Measurements from ENCODE around the gene TUBB4A. TPM values are rescaled to one million over a fixed set of nuclear protein-coding genes. Genes with fewer than 3 reads are reported as not detected.

The TUBB4A gene
- total RNA-seq, 2 experiments from 2014 or later = 2.5 to 3.0 TPM

GRCh38 chr19:6531956-6532243 is 29.8 kb upstream of the TUBB4A start:
- POLR2A ChIA-PET = no interaction called here
- peaks cover 11% of the 10 kb centered on the region for H3K36me3 Mint-ChIP-seq (ENCODE audit: low read depth)
- CTCF ChIA-PET = no interaction called here
- H3K27me3 Mint-ChIP-seq = peaks cover 36% of the 10 kb centered on the region
- peaks cover 54% of the 10 kb centered on the region for H3K4me1 Mint-ChIP-seq
- no peak for DNase-seq
- H3K9me3 Mint-ChIP-seq = no peaks in the 10 kb centered on the region
- peak overlapping the region; percentile 79 for H3K4me3 Mint-ChIP-seq
- H3K27ac Mint-ChIP-seq = no peak overlapping the region

DNA sequence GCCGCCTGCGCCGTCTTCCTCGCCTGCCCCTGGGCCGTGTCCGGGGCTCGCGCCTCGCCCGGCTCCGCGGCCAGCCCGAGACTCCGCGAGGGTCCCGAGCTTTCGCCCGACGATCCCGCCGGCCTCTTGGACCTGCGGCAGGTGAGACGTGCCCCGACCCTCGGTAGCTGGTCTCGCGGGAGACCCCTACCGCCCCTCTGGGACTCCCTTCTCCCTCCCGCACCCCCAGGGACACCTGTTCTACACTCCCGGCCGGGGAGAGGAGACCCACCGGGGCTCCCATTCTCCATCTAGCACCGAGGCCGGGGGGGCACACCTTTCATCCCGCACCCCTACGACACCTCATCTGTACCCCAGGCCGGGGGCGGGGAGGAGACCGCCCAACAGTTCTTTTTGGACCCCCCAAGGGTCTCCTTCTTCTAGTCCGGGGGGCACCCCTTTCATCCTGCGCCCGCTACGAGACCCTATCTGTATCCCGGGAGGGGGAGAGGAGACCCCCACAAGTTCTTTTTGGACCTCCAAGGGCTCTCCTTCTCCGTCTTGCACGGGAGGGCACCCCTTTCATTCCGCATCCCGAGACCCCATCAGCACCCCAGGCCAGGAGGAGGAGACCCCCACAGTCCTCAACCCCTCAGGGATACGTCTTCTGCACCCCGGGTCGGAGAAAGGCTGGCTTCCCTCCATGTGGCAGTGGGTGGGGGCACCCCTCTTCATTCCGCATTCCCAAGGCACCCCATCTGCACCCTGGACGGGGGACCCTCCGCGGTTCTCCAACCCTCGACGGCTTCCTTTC is 29.2 kb upstream of the TUBB4A start:
- H3K4me3 Mint-ChIP-seq = peak overlapping the region; percentile 79
- ChIA-PET POLR2A (interaction anchor here (0.8 to 1.1 kb wide), 4 partner anchors 9 to 205 kb away, joined by 3 to 5 read pairs (median 4); no protein-coding TSS in a partner anchor), CTCF (interaction anchor here (0.8 to 1.2 kb wide), 2 partner anchors 11 to 15 kb away, joined by 3 read pairs; no protein-coding TSS in a partner anchor)
- DNase-seq = no peak
- peaks cover 49% of the 10 kb centered on the region for H3K4me1 Mint-ChIP-seq
- peaks cover 11% of the 10 kb centered on the region for H3K36me3 Mint-ChIP-seq (ENCODE audit: low read depth)
- no peak overlapping the region for H3K27ac Mint-ChIP-seq
- H3K9me3 Mint-ChIP-seq = no peaks in the 10 kb centered on the region
- H3K27me3 Mint-ChIP-seq = peaks cover 36% of the 10 kb centered on the region

- CTCF ChIA-PET = interaction anchor here (0.8 to 1.2 kb wide), 2 partner anchors 11 to 14 kb away, joined by 3 read pairs; no protein-coding TSS in a partner anchor
- DNase-seq = peak; percentile 85
- H3K36me3 Mint-ChIP-seq (ENCODE audit: low read depth) = peaks cover 6% of the 10 kb centered on the region
- peaks cover 36% of the 10 kb centered on the region for H3K27me3 Mint-ChIP-seq
- POLR2A ChIA-PET = interaction anchor here (0.8 to 1.1 kb wide), 4 partner anchors 9 to 206 kb away, joined by 3 to 5 read pairs (median 4); no protein-coding TSS in a partner anchor
- peak within 1 kb of the TSS; percentile 79 for H3K4me3 Mint-ChIP-seq
- H3K9me3 Mint-ChIP-seq = no peaks in the 10 kb centered on the region
- peaks cover 41% of the 10 kb centered on the region for H3K4me1 Mint-ChIP-seq
- H3K27ac Mint-ChIP-seq = no peak within 1 kb of the TSS
Observed at GRCh38 chr19:6530386-6531162, 28.5 kb upstream of the TUBB4A start, which contains the start of gene TNFSF9. Gene TNFSF9, plus strand, starts transcription at chr19:6531026. Its CDS starts 11 bp downstream, at chr19:6531037.

DNA sequence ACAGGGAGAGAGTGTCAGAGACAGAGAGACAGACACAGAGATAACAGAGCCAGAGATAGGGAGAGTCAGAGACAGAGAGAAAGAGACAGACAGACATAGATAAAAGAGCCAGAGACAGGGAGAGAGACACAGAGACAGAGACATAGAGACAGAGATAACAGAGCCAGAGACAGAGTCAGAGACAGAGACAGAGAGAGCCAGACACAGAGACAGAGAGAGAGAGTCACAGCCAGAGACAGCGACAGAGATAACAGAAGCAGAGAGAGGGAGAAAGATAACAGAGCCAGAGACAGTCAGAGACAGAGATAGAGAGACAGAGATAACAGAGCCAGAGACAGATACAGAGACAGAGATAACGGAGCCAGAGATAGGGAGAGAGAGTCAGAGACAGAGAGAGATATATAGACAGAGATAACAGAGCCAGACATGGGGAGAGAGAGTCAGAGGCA is 27.9 kb upstream of the TUBB4A start:
- Mint-ChIP-seq H3K4me1 (peaks cover 38% of the 10 kb centered on the region), H3K9me3 (no peaks in the 10 kb centered on the region), H3K27ac (no peak overlapping the region), H3K27me3 (peaks cover 36% of the 10 kb centered on the region), H3K36me3 (ENCODE audit: low read depth) (peaks cover 4% of the 10 kb centered on the region), H3K4me3 (peak overlapping the region; percentile 79)
- ChIA-PET CTCF (interaction anchor here (1.2 kb wide), 1 partner anchor 10 kb away, joined by 3 read pairs; no protein-coding TSS in a partner anchor), POLR2A (no interaction called here)
- DNase-seq = no peak

DNA sequence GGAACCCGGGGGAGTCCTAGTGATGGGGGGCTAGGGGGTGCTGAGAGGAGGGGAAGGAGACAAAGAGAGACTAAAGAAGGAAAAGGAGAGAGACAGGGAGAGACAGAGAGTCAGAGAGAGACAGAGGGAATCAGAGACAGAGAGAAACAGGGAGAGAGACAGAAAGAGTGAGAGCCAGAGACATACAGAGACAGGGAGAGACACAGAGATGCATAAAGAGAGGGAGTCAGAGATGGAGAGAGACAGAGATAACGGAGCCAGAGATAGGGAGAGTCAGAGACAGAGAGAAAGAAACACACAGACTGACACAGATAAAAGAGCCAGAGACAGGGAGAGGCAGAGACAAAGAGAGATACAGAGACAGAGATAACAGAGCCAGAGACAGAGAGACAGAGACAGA is 27.2 kb upstream of the TUBB4A start:
- POLR2A ChIA-PET = no interaction called here
- Mint-ChIP-seq H3K4me3 (peak overlapping the region; percentile 79), H3K27ac (no peak overlapping the region), H3K4me1 (peaks cover 38% of the 10 kb centered on the region), H3K27me3 (peaks cover 36% of the 10 kb centered on the region), H3K9me3 (no peaks in the 10 kb centered on the region), H3K36me3 (ENCODE audit: low read depth) (peaks cover 4% of the 10 kb centered on the region)
- CTCF ChIA-PET = no interaction called here
- DNase-seq = no peak

GRCh38 chr19:6528544-6529121 is 26.5 kb upstream of the TUBB4A start:
- no peak for DNase-seq
- no peak overlapping the region for H3K27ac Mint-ChIP-seq
- POLR2A ChIA-PET = no interaction called here
- H3K9me3 Mint-ChIP-seq = no peaks in the 10 kb centered on the region
- H3K4me3 Mint-ChIP-seq = no peak overlapping the region
- CTCF ChIA-PET = no interaction called here
- peaks cover 4% of the 10 kb centered on the region for H3K36me3 Mint-ChIP-seq (ENCODE audit: low read depth)
- H3K4me1 Mint-ChIP-seq = peaks cover 34% of the 10 kb centered on the region
- peaks cover 36% of the 10 kb centered on the region for H3K27me3 Mint-ChIP-seq

- no peak for DNase-seq
- POLR2A ChIA-PET = no interaction called here
- Mint-ChIP-seq H3K36me3 (ENCODE audit: low read depth) (peaks cover 4% of the 10 kb centered on the region), H3K9me3 (no peaks in the 10 kb centered on the region), H3K4me1 (peaks cover 34% of the 10 kb centered on the region), H3K27ac (no peak overlapping the region), H3K27me3 (peaks cover 36% of the 10 kb centered on the region), H3K4me3 (no peak overlapping the region)
- CTCF ChIA-PET = no interaction called here
Observed at GRCh38 chr19:6527893-6528543, 25.9 kb upstream of the TUBB4A start.

GRCh38 chr19:6524311-6524710 is 22.2 kb upstream of the TUBB4A start:
- ChIA-PET CTCF (no interaction called here), POLR2A (interaction anchor here (0.6 kb wide), 1 partner anchor 341 kb away, joined by 3 read pairs; no protein-coding TSS in a partner anchor)
- Mint-ChIP-seq H3K27ac (no peak overlapping the region), H3K36me3 (ENCODE audit: low read depth) (no peaks in the 10 kb centered on the region), H3K9me3 (no peaks in the 10 kb centered on the region), H3K27me3 (peaks cover 6% of the 10 kb centered on the region), H3K4me1 (peaks cover 24% of the 10 kb centered on the region), H3K4me3 (no peak overlapping the region)
- DNase-seq = no peak

- no peak overlapping the region for H3K4me3 Mint-ChIP-seq
- POLR2A ChIA-PET = interaction anchor here (0.7 to 1.5 kb wide), 2 partner anchors 8 to 195 kb away, joined by 4 to 5 read pairs; partner anchors contain the start of gene TNFSF9
- H3K9me3 Mint-ChIP-seq = no peaks in the 10 kb centered on the region
- H3K27me3 Mint-ChIP-seq = peaks cover under 1% of the 10 kb centered on the region
- CTCF ChIA-PET = interaction anchor here (0.6 to 1.2 kb wide), 2 partner anchors 64 to 341 kb away, joined by 3 read pairs; no protein-coding TSS in a partner anchor
- no peaks in the 10 kb centered on the region for H3K36me3 Mint-ChIP-seq (ENCODE audit: low read depth)
- DNase-seq = no peak
- peaks cover 35% of the 10 kb centered on the region for H3K4me1 Mint-ChIP-seq
- no peak overlapping the region for H3K27ac Mint-ChIP-seq
Observed at GRCh38 chr19:6522712-6523111, 20.6 kb upstream of the TUBB4A start.

DNA sequence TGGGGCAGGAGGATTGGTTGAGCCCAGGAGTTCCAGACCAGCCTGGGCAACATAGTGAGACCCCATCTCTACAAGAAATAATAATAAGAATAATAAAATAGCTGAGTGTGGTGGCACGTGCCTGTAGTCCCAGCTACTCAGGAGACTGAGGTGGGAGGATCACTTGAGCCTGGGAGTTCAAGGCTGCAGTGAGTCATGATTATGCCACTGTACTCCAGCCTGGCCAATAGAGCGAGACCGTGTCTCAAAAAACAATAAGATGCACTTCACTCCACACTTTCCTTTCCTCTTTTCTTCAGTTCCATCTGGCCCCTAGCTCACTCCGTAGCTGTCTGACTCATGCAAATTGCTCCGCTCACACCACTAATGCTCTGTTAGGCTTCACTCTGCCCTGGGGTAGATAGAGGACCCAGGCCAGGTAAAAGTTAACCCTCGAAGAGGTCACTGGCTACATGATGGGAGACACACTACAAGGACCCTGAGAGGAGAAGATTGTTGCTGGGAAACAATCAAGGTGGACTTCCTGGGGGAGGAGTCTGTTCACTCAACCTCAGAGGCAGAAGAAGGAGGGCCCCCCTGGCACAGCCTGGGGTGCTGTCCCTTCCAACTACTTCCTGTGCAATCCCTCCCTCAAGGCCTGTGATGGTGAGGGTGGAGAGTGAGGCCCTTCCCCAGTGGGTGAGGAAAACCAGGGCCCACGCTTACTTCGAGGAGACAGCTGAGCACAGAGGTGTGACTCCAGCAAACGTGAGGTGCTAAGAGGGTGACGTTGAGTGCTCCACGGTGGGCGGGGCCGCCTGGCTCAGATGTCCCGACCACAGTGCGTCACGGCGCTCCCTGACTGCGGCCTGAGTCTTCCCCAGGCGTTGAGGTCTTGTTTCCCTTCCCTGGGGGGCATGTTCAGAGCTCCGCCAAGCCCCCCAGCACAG is 19.9 kb upstream of the TUBB4A start:
- ChIA-PET CTCF (interaction anchor here (1.2 kb wide), 1 partner anchor 342 kb away, joined by 3 read pairs; no protein-coding TSS in a partner anchor), POLR2A (interaction anchor here (0.7 to 1.5 kb wide), 3 partner anchors 9 to 214 kb away, joined by 4 to 5 read pairs (median 4); partner anchors contain the start of gene TNFSF9)
- Mint-ChIP-seq H3K4me1 (peaks cover 42% of the 10 kb centered on the region), H3K27me3 (no peaks in the 10 kb centered on the region), H3K4me3 (no peak overlapping the region), H3K9me3 (no peaks in the 10 kb centered on the region), H3K36me3 (ENCODE audit: low read depth) (no peaks in the 10 kb centered on the region), H3K27ac (no peak overlapping the region)
- DNase-seq = peak; percentile 70

GRCh38 chr19:6519289-6519688 is 17.2 kb upstream of the TUBB4A start:
- DNase-seq = no peak
- Mint-ChIP-seq H3K9me3 (no peaks in the 10 kb centered on the region), H3K27me3 (no peaks in the 10 kb centered on the region), H3K4me3 (peak overlapping the region; percentile 15), H3K36me3 (ENCODE audit: low read depth) (no peaks in the 10 kb centered on the region), H3K27ac (peak overlapping the region; percentile 50), H3K4me1 (peaks cover 53% of the 10 kb centered on the region)
- ChIA-PET CTCF (interaction anchor here (1.1 to 3.9 kb wide), 4 partner anchors 11 to 344 kb away, joined by 3 to 44 read pairs (median 4); partner anchors contain the start of gene TNFSF9), POLR2A (interaction anchor here (1.1 to 1.3 kb wide), 2 partner anchors 58 to 77 kb away, joined by 3 read pairs; no protein-coding TSS in a partner anchor)
